Measurements from ENCODE around the gene SMIM29.
A peak's percentile ranks its signal among the peaks of the same experiment; 100 is the strongest.

SMIM29 gene

DNA sequence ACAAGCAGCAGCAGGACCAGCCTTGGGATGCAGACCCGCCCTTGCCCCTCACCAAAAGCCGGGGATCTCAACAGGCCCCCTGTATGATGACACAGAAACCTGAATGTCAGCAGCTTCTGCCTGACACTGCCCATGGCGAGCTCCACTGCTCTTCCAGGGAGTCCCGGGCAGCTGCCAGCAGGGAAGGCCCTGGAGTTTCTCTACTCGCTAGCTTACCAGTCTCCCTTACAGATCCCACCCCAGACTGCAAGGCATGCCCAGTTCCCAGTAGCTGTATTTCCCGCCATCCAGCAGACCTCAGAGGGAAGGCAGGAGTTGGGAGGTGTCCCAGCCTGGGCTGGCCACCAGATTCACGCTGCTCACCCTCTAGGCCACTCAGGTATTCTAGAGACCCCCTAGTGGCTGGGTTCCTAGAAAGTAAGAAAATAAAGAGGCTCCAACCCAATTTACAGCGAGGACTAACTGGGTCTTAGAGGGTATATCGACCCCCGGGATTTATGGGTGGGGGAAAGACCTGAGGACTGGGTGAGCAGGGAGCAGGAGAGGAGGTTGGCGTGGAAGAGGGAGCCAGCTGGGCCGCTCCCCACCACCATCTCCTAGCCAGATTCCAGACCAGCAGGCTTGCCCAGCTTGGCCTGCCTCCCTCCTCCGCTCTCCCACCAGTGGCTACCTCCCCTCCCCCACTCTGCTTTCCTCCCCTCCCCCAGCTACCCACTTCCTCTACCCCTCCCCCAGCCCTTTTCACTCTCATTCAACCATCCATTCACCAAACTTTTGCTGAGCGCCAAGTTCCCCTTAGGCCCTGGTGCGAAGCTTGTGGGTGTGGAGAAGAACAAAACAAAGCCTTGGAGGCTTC, 21.8 kb downstream of the SMIM29 start:
- FAIRE-seq: no peak
- TF ChIP-seq, protein P1, sequence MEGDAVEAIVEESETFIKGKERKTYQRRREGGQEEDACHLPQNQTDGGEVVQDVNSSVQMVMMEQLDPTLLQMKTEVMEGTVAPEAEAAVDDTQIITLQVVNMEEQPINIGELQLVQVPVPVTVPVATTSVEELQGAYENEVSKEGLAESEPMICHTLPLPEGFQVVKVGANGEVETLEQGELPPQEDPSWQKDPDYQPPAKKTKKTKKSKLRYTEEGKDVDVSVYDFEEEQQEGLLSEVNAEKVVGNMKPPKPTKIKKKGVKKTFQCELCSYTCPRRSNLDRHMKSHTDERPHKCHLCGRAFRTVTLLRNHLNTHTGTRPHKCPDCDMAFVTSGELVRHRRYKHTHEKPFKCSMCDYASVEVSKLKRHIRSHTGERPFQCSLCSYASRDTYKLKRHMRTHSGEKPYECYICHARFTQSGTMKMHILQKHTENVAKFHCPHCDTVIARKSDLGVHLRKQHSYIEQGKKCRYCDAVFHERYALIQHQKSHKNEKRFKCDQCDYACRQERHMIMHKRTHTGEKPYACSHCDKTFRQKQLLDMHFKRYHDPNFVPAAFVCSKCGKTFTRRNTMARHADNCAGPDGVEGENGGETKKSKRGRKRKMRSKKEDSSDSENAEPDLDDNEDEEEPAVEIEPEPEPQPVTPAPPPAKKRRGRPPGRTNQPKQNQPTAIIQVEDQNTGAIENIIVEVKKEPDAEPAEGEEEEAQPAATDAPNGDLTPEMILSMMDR (IDR thresholded peaks at IDR 0.05; ENCODE audit: insufficient read depth, missing control alignments): no peak

DNA sequence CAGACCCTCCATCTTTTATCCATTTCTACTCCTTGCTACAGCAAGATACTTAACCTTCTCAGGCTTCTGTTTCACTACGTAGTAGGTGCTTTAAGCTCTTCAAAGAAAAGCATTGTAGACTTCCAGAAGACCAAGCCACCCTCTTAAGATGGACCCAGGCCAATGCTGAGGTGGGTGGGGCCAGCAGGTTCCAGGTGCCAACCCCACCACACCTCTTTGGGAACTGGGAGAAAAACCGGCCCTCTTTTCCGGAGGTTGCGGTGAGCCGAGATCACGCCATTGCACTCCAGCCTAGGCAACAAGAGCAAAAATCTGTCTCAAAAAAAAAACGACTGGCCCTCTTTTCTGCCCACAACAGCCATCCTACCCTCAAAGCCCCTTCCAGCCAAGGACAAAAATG, 22.7 kb downstream of the SMIM29 start:
- TF ChIP-seq, protein P1 (IDR thresholded peaks at IDR 0.05; ENCODE audit: insufficient read depth, missing control alignments): no peak
- FAIRE-seq (no peak), DNase-seq (ENCODE audit: insufficient read length, low spot score) (no peak)

More for the DNA sequence above, 21.8 kb downstream of the SMIM29 start:
- DNase-seq (ENCODE audit: insufficient read length, low spot score): no peak

- TF ChIP-seq, protein P1 (IDR thresholded peaks at IDR 0.05; ENCODE audit: insufficient read depth, missing control alignments): no peak
- DNase-seq (ENCODE audit: insufficient read length, low spot score) (no peak), FAIRE-seq (no peak)
Measured at GRCh38 chr6:34225551-34225950, 23.3 kb downstream of the SMIM29 start.

GRCh38 chr6:34223956-34224940, 24.6 kb downstream of the SMIM29 start:
- TF ChIP-seq, protein P1 (IDR thresholded peaks at IDR 0.05; ENCODE audit: insufficient read depth, missing control alignments): no peak
- DNase-seq (ENCODE audit: insufficient read length, low spot score) (peak; percentile 95), FAIRE-seq (no peak)

- FAIRE-seq (no peak), DNase-seq (ENCODE audit: insufficient read length, low spot score) (no peak)
- TF ChIP-seq, protein P1 (IDR thresholded peaks at IDR 0.05; ENCODE audit: insufficient read depth, missing control alignments): no peak
Measured at GRCh38 chr6:34223381-34223955, 25.3 kb downstream of the SMIM29 start.

GRCh38 chr6:34218691-34219090, 30.1 kb downstream of the SMIM29 start:
- TF ChIP-seq, protein P1 (IDR thresholded peaks at IDR 0.05; ENCODE audit: insufficient read depth, missing control alignments): no peak
- FAIRE-seq: no peak
- no peak for DNase-seq (ENCODE audit: insufficient read length, low spot score)
